Testis (tissue), 2 donors: Measurements from ENCODE around the gene ATP2B2.

Source experiments
- POLR2A ChIP-seq: fragments of 450-650 bp; IDR thresholded peaks from one replicate; pipeline ENCODE4 v1.6.1; 2017; ENCODE audit warnings: antibody characterized with exemption, mild to moderate bottlenecking, moderate library complexity
- TF ChIP-seq, protein P1 (sequence below), 3 experiments: fragments of 450-650 bp in 2 of 3; fragments of 200-600 bp in 1 of 3; sonication (generic) in 1 of 3; IDR thresholded peaks; one replicate each; pipeline ENCODE4 v1.5.1; 2016 to 2019; ENCODE audit warnings: antibody characterized with exemption in 3 of 3, mild to moderate bottlenecking in 2 of 3, moderate library complexity in 1 of 3

DNA sequence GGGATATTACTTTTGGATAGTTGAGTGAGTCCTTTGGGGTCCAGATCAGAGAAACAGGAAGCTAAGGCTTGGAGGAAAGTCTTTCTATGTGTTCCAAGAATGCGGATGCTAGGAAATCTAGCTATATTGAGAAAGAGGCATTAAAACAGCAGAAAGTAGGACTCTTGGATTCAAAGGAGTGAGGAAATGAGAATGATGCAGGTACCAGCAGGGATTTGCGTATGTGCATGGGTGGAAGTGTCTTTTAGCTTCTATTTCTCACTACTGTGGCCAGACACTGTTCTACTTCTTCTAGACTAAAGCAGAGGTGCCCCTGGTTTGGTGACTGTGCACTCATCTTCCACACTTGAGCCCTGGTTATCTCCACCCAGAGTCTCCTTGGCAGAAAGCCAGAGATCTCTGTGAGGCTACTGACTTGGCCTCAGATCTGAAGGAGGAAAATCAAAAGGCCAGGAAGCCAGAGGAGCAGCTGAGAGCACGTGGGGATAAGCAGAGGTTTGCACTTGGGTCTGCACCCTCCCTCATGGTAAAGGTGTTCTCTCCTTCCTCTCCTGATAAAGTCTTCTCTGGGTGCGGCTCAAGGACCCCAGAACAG is 44.3 kb downstream of the ATP2B2 start:
- TF ChIP-seq, protein P1, sequence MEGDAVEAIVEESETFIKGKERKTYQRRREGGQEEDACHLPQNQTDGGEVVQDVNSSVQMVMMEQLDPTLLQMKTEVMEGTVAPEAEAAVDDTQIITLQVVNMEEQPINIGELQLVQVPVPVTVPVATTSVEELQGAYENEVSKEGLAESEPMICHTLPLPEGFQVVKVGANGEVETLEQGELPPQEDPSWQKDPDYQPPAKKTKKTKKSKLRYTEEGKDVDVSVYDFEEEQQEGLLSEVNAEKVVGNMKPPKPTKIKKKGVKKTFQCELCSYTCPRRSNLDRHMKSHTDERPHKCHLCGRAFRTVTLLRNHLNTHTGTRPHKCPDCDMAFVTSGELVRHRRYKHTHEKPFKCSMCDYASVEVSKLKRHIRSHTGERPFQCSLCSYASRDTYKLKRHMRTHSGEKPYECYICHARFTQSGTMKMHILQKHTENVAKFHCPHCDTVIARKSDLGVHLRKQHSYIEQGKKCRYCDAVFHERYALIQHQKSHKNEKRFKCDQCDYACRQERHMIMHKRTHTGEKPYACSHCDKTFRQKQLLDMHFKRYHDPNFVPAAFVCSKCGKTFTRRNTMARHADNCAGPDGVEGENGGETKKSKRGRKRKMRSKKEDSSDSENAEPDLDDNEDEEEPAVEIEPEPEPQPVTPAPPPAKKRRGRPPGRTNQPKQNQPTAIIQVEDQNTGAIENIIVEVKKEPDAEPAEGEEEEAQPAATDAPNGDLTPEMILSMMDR (IDR thresholded peaks at IDR 0.05) = no peak
- no peak for TF ChIP-seq POLR2A
